Endothelial cell of umbilical vein (primary cell): ENCODE results near the gene PTPN22.

Experiments used
- EZH2 ChIP-seq: IDR thresholded peaks from 2 replicates; pipeline ENCODE4 v1.6.1; 2012; ENCODE audit warnings: borderline replicate concordance, low read depth, mild to moderate bottlenecking, moderate library complexity, low read length, inconsistent platforms; ENCODE audit not compliant: severe bottlenecking
- FOS ChIP-seq: IDR thresholded peaks from 2 replicates; pipeline ENCODE4 v1.6.1; 2011; ENCODE audit warnings: mild to moderate bottlenecking, low read length, moderate library complexity, borderline replicate concordance; ENCODE audit not compliant: insufficient read depth
- GATA2 ChIP-seq: IDR thresholded peaks from 2 replicates; pipeline ENCODE4 v1.7.0; 2011; ENCODE audit warnings: low read depth, mild to moderate bottlenecking, moderate library complexity, mixed read lengths, low read length; ENCODE audit not compliant: insufficient read length, insufficient read depth
- JUN ChIP-seq: IDR thresholded peaks from 2 replicates; pipeline ENCODE4 v1.6.1; 2011; ENCODE audit warnings: borderline replicate concordance, low read depth; ENCODE audit not compliant: insufficient read length, insufficient read depth
- MYC ChIP-seq: IDR thresholded peaks from one replicate; pipeline ENCODE4 v1.6.1; 2011; ENCODE audit warnings: mild to moderate bottlenecking, low read depth, low read length
- POLR2A ChIP-seq: IDR thresholded peaks from 2 replicates; pipeline ENCODE4 v1.6.1; 2012; ENCODE audit warnings: low read depth, mild to moderate bottlenecking, control low read depth, low read length
- POLR2AphosphoS5 ChIP-seq: IDR thresholded peaks from 2 replicates; pipeline ENCODE4 v1.6.1; 2012; ENCODE audit warnings: low read depth, mild to moderate bottlenecking, control low read depth, low read length, moderate library complexity; ENCODE audit not compliant: insufficient read depth
- TF ChIP-seq, protein P1 (sequence below), 2 donors: IDR thresholded peaks; 1 replicate in 1 of 2; 2 replicates in 1 of 2; pipeline ENCODE4 v1.5.1; 2011; ENCODE audit warnings: low read length in 2 of 2, mild to moderate bottlenecking in 2 of 2, moderate library complexity in 2 of 2, control low read depth in 1 of 2, inconsistent platforms in 1 of 2, low read depth in 1 of 2; ENCODE audit not compliant: insufficient read depth in 1 of 2; ENCODE audit errors: extremely low read depth in 1 of 2

DNA sequence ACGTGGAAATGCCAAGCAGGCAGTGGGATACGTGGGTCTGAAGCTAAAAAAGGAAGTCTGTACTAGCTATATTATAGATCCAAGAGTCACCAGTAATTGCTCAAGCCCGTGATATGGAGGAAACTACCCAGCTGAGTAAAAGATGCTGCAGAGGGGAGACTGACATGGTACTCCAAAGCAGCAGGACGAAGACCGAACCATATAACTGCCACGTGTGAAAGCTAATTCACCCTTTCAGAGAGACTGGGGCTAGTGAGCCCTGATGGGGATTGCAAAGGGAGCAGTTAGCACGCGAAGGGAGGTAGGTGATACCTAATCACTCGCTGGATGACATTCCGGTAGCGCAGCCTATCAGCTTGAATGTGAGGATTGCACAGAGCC lies 32.8 kb upstream of the PTPN22 start:
- no peak for TF ChIP-seq POLR2A
- TF ChIP-seq, protein P1, sequence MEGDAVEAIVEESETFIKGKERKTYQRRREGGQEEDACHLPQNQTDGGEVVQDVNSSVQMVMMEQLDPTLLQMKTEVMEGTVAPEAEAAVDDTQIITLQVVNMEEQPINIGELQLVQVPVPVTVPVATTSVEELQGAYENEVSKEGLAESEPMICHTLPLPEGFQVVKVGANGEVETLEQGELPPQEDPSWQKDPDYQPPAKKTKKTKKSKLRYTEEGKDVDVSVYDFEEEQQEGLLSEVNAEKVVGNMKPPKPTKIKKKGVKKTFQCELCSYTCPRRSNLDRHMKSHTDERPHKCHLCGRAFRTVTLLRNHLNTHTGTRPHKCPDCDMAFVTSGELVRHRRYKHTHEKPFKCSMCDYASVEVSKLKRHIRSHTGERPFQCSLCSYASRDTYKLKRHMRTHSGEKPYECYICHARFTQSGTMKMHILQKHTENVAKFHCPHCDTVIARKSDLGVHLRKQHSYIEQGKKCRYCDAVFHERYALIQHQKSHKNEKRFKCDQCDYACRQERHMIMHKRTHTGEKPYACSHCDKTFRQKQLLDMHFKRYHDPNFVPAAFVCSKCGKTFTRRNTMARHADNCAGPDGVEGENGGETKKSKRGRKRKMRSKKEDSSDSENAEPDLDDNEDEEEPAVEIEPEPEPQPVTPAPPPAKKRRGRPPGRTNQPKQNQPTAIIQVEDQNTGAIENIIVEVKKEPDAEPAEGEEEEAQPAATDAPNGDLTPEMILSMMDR (IDR thresholded peaks at IDR 0.05; ENCODE audit: extremely low read depth in 1 of 2, insufficient read depth in 1 of 2, low read depth in 1 of 2, low read length in 2 of 2): no peak
- no peak for TF ChIP-seq FOS
- no peak for TF ChIP-seq POLR2AphosphoS5
- TF ChIP-seq EZH2: no peak
- no peak for TF ChIP-seq JUN
- no peak for TF ChIP-seq MYC
- TF ChIP-seq GATA2: no peak
